Keratinocyte (primary cell): ENCODE data around the gene EIF2AK2. TPM values are rescaled to one million over a fixed set of nuclear protein-coding genes. Genes with fewer than 3 reads are reported as not detected.
A peak's percentile ranks its signal among the peaks of the same experiment; 100 is the strongest.

ENCODE experiments used
- DNase-seq: peaks from one replicate; pipeline ENCODE4 v3.0.0-alpha.2; 2011; ENCODE audit warnings: low read depth, missing footprints, low spot score
- FAIRE-seq: peaks from 2 replicates; lab custom pipeline; 2011; peaks lifted over from hg19 to GRCh38; lab: Jason Lieb, UNC
- H2AFZ ChIP-seq: 2 replicates; pipeline ENCODE4 v1.6.0; 2012; ENCODE audit warnings: low read length, control low read depth, inconsistent platforms; ENCODE audit not compliant: control insufficient read depth
- H3K27ac ChIP-seq: 2 replicates; pipeline ENCODE4 v1.5.1; 2011; ENCODE audit warnings: low read length; ENCODE audit not compliant: control insufficient read depth, insufficient read depth
- H3K27me3 ChIP-seq: 3 replicates; pipeline ENCODE4 v1.6.0; 2011; ENCODE audit warnings: low read length; ENCODE audit not compliant: control insufficient read depth, insufficient read depth; ENCODE audit errors: extremely low read depth
- H3K36me3 ChIP-seq, 2 experiments: 2 replicates in 1 of 2; 3 replicates in 1 of 2; pipeline ENCODE4 v1.5.1; 2011; ENCODE audit warnings: low read length in 2 of 2, mild to moderate bottlenecking in 1 of 2; ENCODE audit not compliant: control insufficient read depth in 2 of 2, insufficient read depth in 2 of 2; ENCODE audit errors: extremely low read depth in 1 of 2
- H3K4me1 ChIP-seq: 3 replicates; pipeline ENCODE4 v1.5.1; 2011; ENCODE audit warnings: low read length; ENCODE audit not compliant: control insufficient read depth, insufficient read depth; ENCODE audit errors: extremely low read depth
- H3K4me2 ChIP-seq: 3 replicates; pipeline ENCODE4 v1.6.0; 2011; ENCODE audit warnings: low read depth, low read length; ENCODE audit not compliant: control insufficient read depth, insufficient read depth; ENCODE audit errors: extremely low read depth
- H3K4me3 ChIP-seq, 3 experiments: fragments of 200-600 bp in 1 of 3; sonication (generic) in 1 of 3; 2 replicates in 2 of 3; 3 replicates in 1 of 3; pipeline ENCODE4 v1.5.1; 2011 to 2016; ENCODE audit warnings: low read length in 3 of 3, mild to moderate bottlenecking in 3 of 3, control low read depth in 2 of 3, inconsistent platforms in 1 of 3, low read depth in 1 of 3, mixed read lengths in 1 of 3, mixed run types in 1 of 3, moderate library complexity in 1 of 3; ENCODE audit not compliant: control insufficient read depth in 2 of 3, insufficient read depth in 2 of 3; ENCODE audit errors: extremely low read depth in 1 of 3
- H3K79me2 ChIP-seq: 2 replicates; pipeline ENCODE4 v1.6.0; 2012; ENCODE audit warnings: low read length; ENCODE audit not compliant: control insufficient read depth, insufficient read depth
- H3K9ac ChIP-seq: 3 replicates; pipeline ENCODE4 v1.6.0; 2011; ENCODE audit warnings: low read length; ENCODE audit not compliant: control insufficient read depth, insufficient read depth; ENCODE audit errors: extremely low read depth
- H3K9me1 ChIP-seq: 3 replicates; pipeline ENCODE4 v1.6.0; 2011; ENCODE audit warnings: low read length; ENCODE audit not compliant: control insufficient read depth, insufficient read depth; ENCODE audit errors: extremely low read depth
- H3K9me3 ChIP-seq: 2 replicates; pipeline ENCODE4 v1.5.1; 2012; ENCODE audit warnings: low read depth, low read length; ENCODE audit not compliant: control insufficient read depth
- H4K20me1 ChIP-seq: 3 replicates; pipeline ENCODE4 v1.6.0; 2011; ENCODE audit warnings: low read length; ENCODE audit not compliant: control insufficient read depth, insufficient read depth; ENCODE audit errors: extremely low read depth
- CTCF ChIP-seq, 3 experiments: IDR thresholded peaks in 1 of 3; conservative IDR thresholded peaks in 1 of 3; optimal IDR thresholded peaks in 1 of 3; 2 replicates in 2 of 3; 3 replicates in 1 of 3; pipeline versions ENCODE3 to v1.5.1; 2011; ENCODE audit warnings: low read length in 3 of 3, mild to moderate bottlenecking in 3 of 3, moderate library complexity in 2 of 3, control low read depth in 1 of 3, inconsistent platforms in 1 of 3; ENCODE audit not compliant: insufficient read depth in 2 of 3; ENCODE audit errors: extremely low read depth in 1 of 3
- EZH2 ChIP-seq: IDR thresholded peaks from one replicate; pipeline ENCODE4 v1.6.1; 2012; ENCODE audit warnings: inconsistent platforms, mild to moderate bottlenecking, low read length, moderate library complexity
- dilution Hi-C: fragments of 300-500 bp; cut with MboI; formaldehyde crosslinking; loops from one replicate; pipeline ENCODE4 v1.7.0; 2020; ENCODE audit warnings: low sequenced_read_pairs; ENCODE audit not compliant: extremely low pct_ligation_motif_present
- polyA plus RNA-seq, 5 experiments: library from polyadenylated mRNA; depleted of rRNA in 3 of 5; stranded (reverse) in 3 of 5; stranded (forward) in 1 of 5; unstranded in 1 of 5; fragments of >200 nt; gene quantifications; 1 replicate in 1 of 5; 2 replicates in 3 of 5; 3 replicates in 1 of 5; pipeline versions ENCODE4 v1.2.1 to v1.2.3, GENCODE V29; 2011 to 2012; ENCODE audit warnings: missing spikeins in 2 of 5, low read depth in 1 of 5, low replicate concordance in 1 of 5

The EIF2AK2 gene
- polyA plus RNA-seq, 1 donor (not counting 4 experiments of a cell fraction or from before 2014, with no cell fraction given) = 54.6 TPM

- no peaks in the 10 kb centered on the region for H3K9me1 ChIP-seq
- H3K36me3 ChIP-seq = no peaks in the 10 kb centered on the region
- no peaks in the 10 kb centered on the region for H3K79me2 ChIP-seq
- no peak overlapping the region for H3K27ac ChIP-seq
- no peak overlapping the region for H3K9ac ChIP-seq
- no peak for FAIRE-seq
- no peaks in the 10 kb centered on the region for H3K9me3 ChIP-seq
- no peaks in the 10 kb centered on the region for H3K27me3 ChIP-seq
- no peak overlapping the region for H3K4me2 ChIP-seq
- H2AFZ ChIP-seq = no peak overlapping the region
- no peaks in the 10 kb centered on the region for H4K20me1 ChIP-seq
- TF ChIP-seq CTCF (optimal IDR thresholded peaks at IDR 0.05 in 1 of 3, IDR thresholded peaks at IDR 0.05 in 1 of 3, conservative IDR thresholded peaks at IDR 0.05 in 1 of 3; ENCODE audit: extremely low read depth in 1 of 3, insufficient read depth in 2 of 3, low read length in 3 of 3) = no peak
- TF ChIP-seq EZH2 = no peak
- no peak for DNase-seq
- H3K4me3 ChIP-seq = no peak overlapping the region
- dilution Hi-C loops = no loop called here
- H3K4me1 ChIP-seq = peaks cover 5% of the 10 kb centered on the region
Observed at GRCh38 chr2:37171624-37171950, 14.8 kb upstream of the EIF2AK2 start.

- Histone ChIP-seq H3K4me1 (peaks cover 5% of the 10 kb centered on the region), H4K20me1 (no peaks in the 10 kb centered on the region), H3K27ac (peak overlapping the region; percentile 0), H3K9me1 (no peaks in the 10 kb centered on the region), H3K27me3 (no peaks in the 10 kb centered on the region), H2AFZ (peak overlapping the region; percentile 90), H3K36me3 (no peaks in the 10 kb centered on the region), H3K4me3 (peak overlapping the region in 1 of 3 experiments; percentile 20), H3K9me3 (no peaks in the 10 kb centered on the region), H3K9ac (peak overlapping the region; percentile 33), H3K4me2 (peak overlapping the region; percentile 27), H3K79me2 (no peaks in the 10 kb centered on the region)
- no peak for DNase-seq
- dilution Hi-C loops = no loop called here
- TF ChIP-seq EZH2 (no peak), CTCF (optimal IDR thresholded peaks at IDR 0.05 in 1 of 3, IDR thresholded peaks at IDR 0.05 in 1 of 3, conservative IDR thresholded peaks at IDR 0.05 in 1 of 3; ENCODE audit: extremely low read depth in 1 of 3, insufficient read depth in 2 of 3, low read length in 3 of 3) (peak; percentile 68 to 72 (median 69))
- FAIRE-seq = peak; percentile 75
Observed at GRCh38 chr2:37168217-37168981, 11.6 kb upstream of the EIF2AK2 start.
